ENCODE data around the gene IL1RAPL1. TPM values are rescaled to one million over a fixed set of nuclear protein-coding genes. Genes with fewer than 3 reads are reported as not detected.
A peak's percentile ranks its signal among the peaks of the same experiment; 100 is the strongest.

Gene IL1RAPL1
- polyA plus RNA-seq, 2 of the 4 experiments (the other 2 are of a cell fraction): not detected

DNA sequence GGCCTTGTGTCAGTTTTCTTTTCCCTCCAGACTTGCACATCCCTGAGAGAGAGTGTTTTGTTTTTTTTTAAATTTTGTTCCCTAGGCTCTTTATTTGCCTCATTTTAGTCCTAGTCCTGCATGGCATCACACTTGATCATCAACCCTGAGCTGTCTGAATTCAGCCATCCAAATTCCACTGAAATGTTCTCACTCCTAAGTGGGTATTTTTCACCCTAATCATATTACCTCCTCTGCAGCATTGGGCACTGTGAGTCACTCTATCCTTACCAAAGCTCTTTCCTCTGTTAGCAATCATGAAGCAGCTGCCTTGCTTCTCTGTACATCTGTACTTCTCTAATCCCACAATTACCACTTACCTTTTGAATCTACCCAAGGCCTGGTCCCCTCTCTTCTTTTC is 1271.5 kb downstream of the IL1RAPL1 start:
- H3K9me3 ChIP-seq: no peaks in the 10 kb centered on the region
- ATAC-seq (no peak), FAIRE-seq (peak; percentile 46), DNase-seq (ENCODE audit: low read depth in 1 of 2, low spot score in 1 of 2) (no peak)
- no peak overlapping the region for H3K4me3 ChIP-seq
- H3K27ac ChIP-seq: no peak overlapping the region
- POLR2A ChIA-PET: no interaction called here
- H3K4me2 ChIP-seq: no peak overlapping the region
- TF ChIP-seq PHF8 (IDR thresholded peaks at IDR 0.05; ENCODE audit: borderline replicate concordance, low read depth) (no peak), MAFK (IDR thresholded peaks at IDR 0.05; ENCODE audit: partially characterized antibody) (no peak), HOXB5 (CRISPR knock-in tag; IDR thresholded peaks at IDR 0.05) (no peak), RNF2 (IDR thresholded peaks at IDR 0.05; ENCODE audit: borderline replicate concordance, low read depth) (no peak), ZC3H11A (IDR thresholded peaks at IDR 0.05) (no peak), CBX8 (IDR thresholded peaks at IDR 0.05) (no peak), EHMT2 (IDR thresholded peaks at IDR 0.05; ENCODE audit: low read depth) (no peak)
- TF ChIP-seq, protein P1, sequence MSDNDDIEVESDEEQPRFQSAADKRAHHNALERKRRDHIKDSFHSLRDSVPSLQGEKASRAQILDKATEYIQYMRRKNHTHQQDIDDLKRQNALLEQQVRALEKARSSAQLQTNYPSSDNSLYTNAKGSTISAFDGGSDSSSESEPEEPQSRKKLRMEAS (IDR thresholded peaks at IDR 0.05): no peak
- TF ChIP-seq, protein P2, sequence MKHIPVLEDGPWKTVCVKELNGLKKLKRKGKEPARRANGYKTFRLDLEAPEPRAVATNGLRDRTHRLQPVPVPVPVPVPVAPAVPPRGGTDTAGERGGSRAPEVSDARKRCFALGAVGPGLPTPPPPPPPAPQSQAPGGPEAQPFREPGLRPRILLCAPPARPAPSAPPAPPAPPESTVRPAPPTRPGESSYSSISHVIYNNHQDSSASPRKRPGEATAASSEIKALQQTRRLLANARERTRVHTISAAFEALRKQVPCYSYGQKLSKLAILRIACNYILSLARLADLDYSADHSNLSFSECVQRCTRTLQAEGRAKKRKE (CRISPR knock-in tag; IDR thresholded peaks at IDR 0.05; ENCODE audit: low read depth): no peak
- TF ChIP-seq, protein P3, sequence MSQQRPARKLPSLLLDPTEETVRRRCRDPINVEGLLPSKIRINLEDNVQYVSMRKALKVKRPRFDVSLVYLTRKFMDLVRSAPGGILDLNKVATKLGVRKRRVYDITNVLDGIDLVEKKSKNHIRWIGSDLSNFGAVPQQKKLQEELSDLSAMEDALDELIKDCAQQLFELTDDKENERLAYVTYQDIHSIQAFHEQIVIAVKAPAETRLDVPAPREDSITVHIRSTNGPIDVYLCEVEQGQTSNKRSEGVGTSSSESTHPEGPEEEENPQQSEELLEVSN (IDR thresholded peaks at IDR 0.05; ENCODE audit: borderline replicate concordance, low read depth): no peak
- CTCF ChIA-PET: no interaction called here
- no peaks in the 10 kb centered on the region for H3K4me1 ChIP-seq

DNA sequence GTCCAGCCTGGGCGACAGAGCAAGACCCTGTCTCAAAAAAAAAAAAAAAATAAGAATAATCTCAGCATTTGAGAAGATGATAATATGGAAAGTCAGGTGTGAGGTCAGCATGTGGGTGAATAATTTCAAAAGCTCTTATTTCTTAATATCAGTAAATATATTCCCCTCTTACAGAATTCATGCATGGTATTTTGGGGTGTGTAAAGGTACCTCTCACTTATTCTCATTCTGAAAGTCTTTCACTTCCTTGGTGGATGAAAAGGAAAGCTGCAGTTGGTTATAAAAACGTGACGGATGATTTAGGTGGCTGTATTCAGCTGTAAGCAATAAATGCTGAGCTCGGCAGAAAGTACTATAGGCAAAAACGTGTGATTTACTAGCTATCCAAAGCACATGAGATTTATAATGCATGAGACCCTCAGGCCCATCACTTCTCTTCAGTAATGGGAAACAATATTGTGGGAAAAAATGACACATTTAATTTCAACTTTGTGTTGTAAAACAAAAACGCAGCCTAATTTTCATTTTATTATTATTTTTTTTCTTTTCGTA is 1275.0 kb downstream of the IL1RAPL1 start:
- DNase-seq (ENCODE audit: low read depth in 1 of 2, low spot score in 1 of 2) (no peak), FAIRE-seq (no peak), ATAC-seq (no peak)
- CTCF ChIA-PET: interaction anchor here (0.8 kb wide), 1 partner anchor 14 kb away, joined by 3 read pairs; no protein-coding TSS in a partner anchor
- Histone ChIP-seq H3K4me1 (no peaks in the 10 kb centered on the region), H3K27ac (no peak overlapping the region), H3K4me2 (no peak overlapping the region), H3K4me3 (no peak overlapping the region), H3K9me3 (no peaks in the 10 kb centered on the region)
- WGBS (ENCODE audit: missing lambda C conversion rate): 61% methylated on average over 7 of the region's 7 CpGs
- POLR2A ChIA-PET: no interaction called here
- TF ChIP-seq MAFK (IDR thresholded peaks at IDR 0.05; ENCODE audit: partially characterized antibody) (peak; percentile 93), ZNF302 (CRISPR knock-in tag; IDR thresholded peaks at IDR 0.05) (no peak), SMC3 (IDR thresholded peaks at IDR 0.05) (no peak), MYC (IDR thresholded peaks at IDR 0.05; ENCODE audit: borderline replicate concordance, low read length) (no peak)
- TF ChIP-seq, protein P4, sequence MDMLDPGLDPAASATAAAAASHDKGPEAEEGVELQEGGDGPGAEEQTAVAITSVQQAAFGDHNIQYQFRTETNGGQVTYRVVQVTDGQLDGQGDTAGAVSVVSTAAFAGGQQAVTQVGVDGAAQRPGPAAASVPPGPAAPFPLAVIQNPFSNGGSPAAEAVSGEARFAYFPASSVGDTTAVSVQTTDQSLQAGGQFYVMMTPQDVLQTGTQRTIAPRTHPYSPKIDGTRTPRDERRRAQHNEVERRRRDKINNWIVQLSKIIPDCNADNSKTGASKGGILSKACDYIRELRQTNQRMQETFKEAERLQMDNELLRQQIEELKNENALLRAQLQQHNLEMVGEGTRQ (IDR thresholded peaks at IDR 0.05): no peak

DNA sequence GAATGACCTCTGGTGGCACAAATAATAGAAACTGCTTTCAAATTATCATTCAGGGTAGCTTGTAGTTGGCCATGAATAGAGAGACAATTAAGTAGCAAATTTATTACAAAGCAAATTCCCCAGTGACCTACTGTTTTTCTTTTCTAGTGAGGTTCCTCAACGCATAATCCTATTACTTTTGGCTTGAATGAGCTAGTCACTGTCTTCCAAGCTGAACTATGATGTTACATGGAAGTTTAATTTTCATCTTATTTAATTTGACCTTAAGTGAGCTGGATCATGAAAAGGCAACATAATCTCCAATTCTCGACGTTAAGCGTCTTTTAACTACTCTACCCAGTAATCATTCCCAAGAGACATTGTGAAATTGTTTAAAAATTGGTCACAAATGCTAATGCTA is 1280.7 kb downstream of the IL1RAPL1 start:
- CTCF ChIA-PET: no interaction called here
- Histone ChIP-seq H3K9me3 (no peaks in the 10 kb centered on the region), H3K4me1 (no peaks in the 10 kb centered on the region), H3K27ac (no peak overlapping the region), H3K4me3 (no peak overlapping the region), H3K4me2 (no peak overlapping the region)
- TF ChIP-seq NFE2L2 (conservative IDR thresholded peaks at IDR 0.05; ENCODE audit: low read length) (no peak), ZSCAN20 (CRISPR knock-in tag; IDR thresholded peaks at IDR 0.05) (no peak)
- POLR2A ChIA-PET: no interaction called here
- no peak for ATAC-seq
- 66% methylated on average over 4 of the region's 4 CpGs for WGBS (ENCODE audit: missing lambda C conversion rate)
- DNase-seq (ENCODE audit: low read depth in 1 of 2, low spot score in 1 of 2): no peak
- no peak for FAIRE-seq

DNA sequence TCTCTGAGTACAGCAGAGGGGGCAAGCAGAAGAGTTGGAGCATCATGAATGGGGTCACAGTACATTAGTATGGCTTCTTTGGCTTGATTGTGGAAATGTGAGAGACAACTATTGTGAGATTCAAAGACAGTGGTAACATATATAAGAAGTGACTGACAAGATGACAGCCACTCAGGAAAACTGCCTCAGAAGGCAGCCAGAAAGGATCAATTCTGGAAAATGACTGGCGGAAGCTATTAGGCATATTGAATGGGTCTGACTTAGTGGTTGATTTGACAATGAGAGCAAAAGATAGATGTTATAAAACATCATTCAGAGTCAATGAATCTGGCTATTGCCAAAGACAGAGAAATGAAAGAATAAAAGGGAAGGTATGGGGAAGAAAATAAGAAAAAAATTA is 1282.6 kb downstream of the IL1RAPL1 start:
- DNase-seq (ENCODE audit: low read depth in 1 of 2, low spot score in 1 of 2): no peak
- Histone ChIP-seq H3K9me3 (no peaks in the 10 kb centered on the region), H3K4me3 (no peak overlapping the region), H3K4me2 (no peak overlapping the region), H3K4me1 (no peaks in the 10 kb centered on the region), H3K27ac (no peak overlapping the region)
- POLR2A ChIA-PET: no interaction called here
- TF ChIP-seq, protein P5, sequence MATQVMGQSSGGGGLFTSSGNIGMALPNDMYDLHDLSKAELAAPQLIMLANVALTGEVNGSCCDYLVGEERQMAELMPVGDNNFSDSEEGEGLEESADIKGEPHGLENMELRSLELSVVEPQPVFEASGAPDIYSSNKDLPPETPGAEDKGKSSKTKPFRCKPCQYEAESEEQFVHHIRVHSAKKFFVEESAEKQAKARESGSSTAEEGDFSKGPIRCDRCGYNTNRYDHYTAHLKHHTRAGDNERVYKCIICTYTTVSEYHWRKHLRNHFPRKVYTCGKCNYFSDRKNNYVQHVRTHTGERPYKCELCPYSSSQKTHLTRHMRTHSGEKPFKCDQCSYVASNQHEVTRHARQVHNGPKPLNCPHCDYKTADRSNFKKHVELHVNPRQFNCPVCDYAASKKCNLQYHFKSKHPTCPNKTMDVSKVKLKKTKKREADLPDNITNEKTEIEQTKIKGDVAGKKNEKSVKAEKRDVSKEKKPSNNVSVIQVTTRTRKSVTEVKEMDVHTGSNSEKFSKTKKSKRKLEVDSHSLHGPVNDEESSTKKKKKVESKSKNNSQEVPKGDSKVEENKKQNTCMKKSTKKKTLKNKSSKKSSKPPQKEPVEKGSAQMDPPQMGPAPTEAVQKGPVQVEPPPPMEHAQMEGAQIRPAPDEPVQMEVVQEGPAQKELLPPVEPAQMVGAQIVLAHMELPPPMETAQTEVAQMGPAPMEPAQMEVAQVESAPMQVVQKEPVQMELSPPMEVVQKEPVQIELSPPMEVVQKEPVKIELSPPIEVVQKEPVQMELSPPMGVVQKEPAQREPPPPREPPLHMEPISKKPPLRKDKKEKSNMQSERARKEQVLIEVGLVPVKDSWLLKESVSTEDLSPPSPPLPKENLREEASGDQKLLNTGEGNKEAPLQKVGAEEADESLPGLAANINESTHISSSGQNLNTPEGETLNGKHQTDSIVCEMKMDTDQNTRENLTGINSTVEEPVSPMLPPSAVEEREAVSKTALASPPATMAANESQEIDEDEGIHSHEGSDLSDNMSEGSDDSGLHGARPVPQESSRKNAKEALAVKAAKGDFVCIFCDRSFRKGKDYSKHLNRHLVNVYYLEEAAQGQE (IDR thresholded peaks at IDR 0.05): no peak
- TF ChIP-seq, protein P6, sequence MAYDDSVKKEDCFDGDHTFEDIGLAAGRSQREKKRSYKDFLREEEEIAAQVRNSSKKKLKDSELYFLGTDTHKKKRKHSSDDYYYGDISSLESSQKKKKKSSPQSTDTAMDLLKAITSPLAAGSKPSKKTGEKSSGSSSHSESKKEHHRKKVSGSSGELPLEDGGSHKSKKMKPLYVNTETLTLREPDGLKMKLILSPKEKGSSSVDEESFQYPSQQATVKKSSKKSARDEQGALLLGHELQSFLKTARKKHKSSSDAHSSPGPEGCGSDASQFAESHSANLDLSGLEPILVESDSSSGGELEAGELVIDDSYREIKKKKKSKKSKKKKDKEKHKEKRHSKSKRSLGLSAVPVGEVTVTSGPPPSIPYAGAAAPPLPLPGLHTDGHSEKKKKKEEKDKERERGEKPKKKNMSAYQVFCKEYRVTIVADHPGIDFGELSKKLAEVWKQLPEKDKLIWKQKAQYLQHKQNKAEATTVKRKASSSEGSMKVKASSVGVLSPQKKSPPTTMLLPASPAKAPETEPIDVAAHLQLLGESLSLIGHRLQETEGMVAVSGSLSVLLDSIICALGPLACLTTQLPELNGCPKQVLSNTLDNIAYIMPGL (CRISPR knock-in tag; IDR thresholded peaks at IDR 0.05; ENCODE audit: borderline replicate concordance): no peak
- no peak for TF ChIP-seq KDM5A (IDR thresholded peaks at IDR 0.05)
- no peak for TF ChIP-seq NFE2L2 (conservative IDR thresholded peaks at IDR 0.05; ENCODE audit: low read length)
- TF ChIP-seq ESRRA (IDR thresholded peaks at IDR 0.05; ENCODE audit: borderline replicate concordance, low read length): no peak
- no peak for TF ChIP-seq FOXS1 (CRISPR knock-in tag; IDR thresholded peaks at IDR 0.05)
- TF ChIP-seq ZNF302 (CRISPR knock-in tag; IDR thresholded peaks at IDR 0.05): no peak
- no peak for TF ChIP-seq CBX8 (IDR thresholded peaks at IDR 0.05)
- no peak for TF ChIP-seq RFX5 (IDR thresholded peaks at IDR 0.05)
- no peak for TF ChIP-seq GATA3 (IDR thresholded peaks at IDR 0.05; ENCODE audit: borderline replicate concordance)
- WGBS (ENCODE audit: missing lambda C conversion rate): 100% methylated on average over 1 of the region's 1 CpG
- ATAC-seq: no peak
- FAIRE-seq: no peak
- CTCF ChIA-PET: no interaction called here
